ENCODE data around the gene VASP.

DNA sequence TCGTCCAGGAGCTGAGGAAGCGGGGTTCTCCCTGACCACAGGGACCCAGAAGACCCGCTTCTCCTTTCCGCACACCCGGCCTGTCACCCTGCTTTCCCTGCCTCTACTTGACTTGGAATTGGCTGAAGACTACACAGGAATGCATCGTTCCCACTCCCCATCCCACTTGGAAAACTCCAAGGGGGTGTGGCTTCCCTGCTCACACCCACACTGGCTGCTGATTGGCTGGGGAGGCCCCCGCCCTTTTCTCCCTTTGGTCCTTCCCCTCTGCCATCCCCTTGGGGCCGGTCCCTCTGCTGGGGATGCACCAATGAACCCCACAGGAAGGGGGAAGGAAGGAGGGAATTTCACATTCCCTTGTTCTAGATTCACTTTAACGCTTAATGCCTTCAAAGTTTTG lies 18.9 kb downstream of the VASP start:
- TF ChIP-seq, protein P1, sequence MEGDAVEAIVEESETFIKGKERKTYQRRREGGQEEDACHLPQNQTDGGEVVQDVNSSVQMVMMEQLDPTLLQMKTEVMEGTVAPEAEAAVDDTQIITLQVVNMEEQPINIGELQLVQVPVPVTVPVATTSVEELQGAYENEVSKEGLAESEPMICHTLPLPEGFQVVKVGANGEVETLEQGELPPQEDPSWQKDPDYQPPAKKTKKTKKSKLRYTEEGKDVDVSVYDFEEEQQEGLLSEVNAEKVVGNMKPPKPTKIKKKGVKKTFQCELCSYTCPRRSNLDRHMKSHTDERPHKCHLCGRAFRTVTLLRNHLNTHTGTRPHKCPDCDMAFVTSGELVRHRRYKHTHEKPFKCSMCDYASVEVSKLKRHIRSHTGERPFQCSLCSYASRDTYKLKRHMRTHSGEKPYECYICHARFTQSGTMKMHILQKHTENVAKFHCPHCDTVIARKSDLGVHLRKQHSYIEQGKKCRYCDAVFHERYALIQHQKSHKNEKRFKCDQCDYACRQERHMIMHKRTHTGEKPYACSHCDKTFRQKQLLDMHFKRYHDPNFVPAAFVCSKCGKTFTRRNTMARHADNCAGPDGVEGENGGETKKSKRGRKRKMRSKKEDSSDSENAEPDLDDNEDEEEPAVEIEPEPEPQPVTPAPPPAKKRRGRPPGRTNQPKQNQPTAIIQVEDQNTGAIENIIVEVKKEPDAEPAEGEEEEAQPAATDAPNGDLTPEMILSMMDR (conservative IDR thresholded peaks at IDR 0.05), result no peak
- no peak for TF ChIP-seq ZFX (IDR thresholded peaks at IDR 0.05)

Measured in C4-2B (cell line).